ENCODE measurements around the gene KCMF1. TPM values are rescaled to one million over a fixed set of nuclear protein-coding genes. Genes with fewer than 3 reads are reported as not detected.

KCMF1 gene
- total RNA-seq, 4 donors from 2014 or later, result 65.0 to 89.7 (median 71.1) TPM

GRCh38 chr2:85104228-85104627 lies 133.3 kb downstream of the KCMF1 start:
- no peak for TF ChIP-seq CTCF (IDR thresholded peaks at IDR 0.05; ENCODE audit: low read depth)

- TF ChIP-seq CTCF (IDR thresholded peaks at IDR 0.05; ENCODE audit: low read depth), result no peak
These were observed 135.7 kb downstream of the KCMF1 start for GRCh38 chr2:85106489-85107180.

Small RNA genes lying within 50 kb of the gene (small RNA-seq; reads per million reads assigned to genes)
- gene AC078974.1, result not detected

Other genes starting within 250 kb of the KCMF1 start
- gene TRABD2A, start 90.1 kb upstream of the KCMF1 start, total RNA-seq, result 10 to 100 TPM in 2 of 4 donors, 1 to 10 TPM in 2; 2.4 to 16.8 (median 8.5) TPM
- gene TMSB10, start 65.5 kb upstream of the KCMF1 start, total RNA-seq, result 1,000 to 10,000 TPM; 4,028 to 7,366 (median 5,247) TPM
- gene TCF7L1, start 162.2 kb downstream of the KCMF1 start, total RNA-seq, result 10 to 100 TPM in 1 of 4 donors, 1 to 10 TPM in 3; 2.7 to 10.3 (median 8.2) TPM

Data from subcutaneous adipose tissue (tissue), 4 donors.